Smooth muscle cell (in vitro differentiated cells): ENCODE results near the gene NXPH4. TPM values are rescaled to one million over a fixed set of nuclear protein-coding genes. Genes with fewer than 3 reads are reported as not detected.

Source experiments
- DNase-seq: peaks from one replicate; lab custom pipeline; 2025; ENCODE audit not compliant: unreplicated experiment; lab: John Stamatoyannopoulos, UW
- H2AFZ ChIP-seq: fragments of 200-600 bp; sonication (generic); 2 replicates; pipeline ENCODE4 v1.6.0; 2016; ENCODE audit warnings: antibody characterized with exemption, low read depth, mild to moderate bottlenecking
- H3F3A ChIP-seq: fragments of 200-600 bp; sonication (generic); 2 replicates; pipeline ENCODE4 v1.6.0; 2017; ENCODE audit warnings: antibody characterized with exemption, low read depth
- H3K27ac ChIP-seq: fragments of 200-600 bp; sonication (generic); 2 replicates; pipeline ENCODE4 v1.5.1; 2016; ENCODE audit warnings: low read depth, mild to moderate bottlenecking
- H3K27me3 ChIP-seq: fragments of 200-600 bp; sonication (generic); 2 replicates; pipeline ENCODE4 v1.6.1; 2016; ENCODE audit warnings: low read depth, mild to moderate bottlenecking
- H3K36me3 ChIP-seq: fragments of 200-600 bp; sonication (generic); 2 replicates; pipeline ENCODE4 v1.5.1; 2016; ENCODE audit warnings: low read depth
- H3K4me1 ChIP-seq: fragments of 200-600 bp; sonication (generic); 2 replicates; pipeline ENCODE4 v1.5.1; 2016; ENCODE audit warnings: low read depth
- H3K4me2 ChIP-seq: fragments of 200-600 bp; sonication (generic); 2 replicates; pipeline ENCODE4 v1.6.0; 2016; ENCODE audit warnings: mild to moderate bottlenecking
- H3K4me3 ChIP-seq: fragments of 200-600 bp; sonication (generic); 2 replicates; pipeline ENCODE4 v1.5.1; 2016; ENCODE audit warnings: mild to moderate bottlenecking
- H3K79me2 ChIP-seq: fragments of 200-600 bp; sonication (generic); 2 replicates; pipeline ENCODE4 v1.6.0; 2016; ENCODE audit warnings: low read depth, mild to moderate bottlenecking
- H3K9ac ChIP-seq: fragments of 200-600 bp; sonication (generic); 2 replicates; pipeline ENCODE4 v1.6.0; 2016; ENCODE audit warnings: low read depth
- H3K9me3 ChIP-seq: fragments of 200-600 bp; sonication (generic); replicated peaks from 2 replicates; pipeline ENCODE4 v1.5.1; 2016; ENCODE audit warnings: low read depth
- H4K20me1 ChIP-seq: fragments of 200-600 bp; sonication (generic); 2 replicates; pipeline ENCODE4 v1.6.0; 2016; ENCODE audit warnings: low read depth
- CTCF ChIP-seq: fragments of 200-600 bp; sonication (generic); IDR thresholded peaks from 2 replicates; pipeline ENCODE4 v1.5.1; 2017; ENCODE audit warnings: borderline replicate concordance, mild to moderate bottlenecking, antibody characterized with exemption; ENCODE audit not compliant: insufficient read depth, poor library complexity, severe bottlenecking
- WGBS: methylation state at CpG from one replicate; pipeline ENCODE4 v1.1.7; 2016; ENCODE audit warnings: low lambda C conversion rate; 5-methylcytosine and 5-hydroxymethylcytosine counted together
- polyA plus RNA-seq: library from polyadenylated mRNA; unstranded; fragments of >200 nt; fragmentation: Nextera tagmentation; extraction: Ambion mirVana; gene quantifications from 2 replicates; pipeline ENCODE4 v1.2.1, GENCODE V29; 2016
- total RNA-seq: library from RNA; depleted of rRNA; stranded (reverse); fragments of >200 nt; gene quantifications from 2 replicates; pipeline ENCODE4 v1.2.3, GENCODE V29; 2014

NXPH4 gene
- total and polyA plus RNA-seq, 2 experiments from 2014 or later, result 3.9 to 10.7 TPM

GRCh38 chr12:57211791-57212700, 4.5 kb upstream of the NXPH4 start:
- no peak overlapping the region for H3K4me3 ChIP-seq
- peak overlapping the region; percentile 11 for H3K27ac ChIP-seq
- H3K4me1 ChIP-seq, result peaks cover 6% of the 10 kb centered on the region
- 82% methylated on average over 26 of the region's 27 CpGs for WGBS
- H3K36me3 ChIP-seq, result no peaks in the 10 kb centered on the region
- DNase-seq, result no peak
- H3K9me3 ChIP-seq, result no peaks in the 10 kb centered on the region
- no peaks in the 10 kb centered on the region for H3K79me2 ChIP-seq
- no peak for TF ChIP-seq CTCF
- no peak overlapping the region for H3K9ac ChIP-seq
- H2AFZ ChIP-seq, result no peak overlapping the region
- H3K4me2 ChIP-seq, result no peak overlapping the region
- peaks cover 69% of the 10 kb centered on the region for H4K20me1 ChIP-seq
- H3F3A ChIP-seq, result peaks cover 22% of the 10 kb centered on the region
- peaks cover 22% of the 10 kb centered on the region for H3K27me3 ChIP-seq

- H3K79me2 ChIP-seq, result no peaks in the 10 kb centered on the region
- no peak overlapping the region for H3K27ac ChIP-seq
- peaks cover 67% of the 10 kb centered on the region for H4K20me1 ChIP-seq
- no peak for TF ChIP-seq CTCF
- WGBS, result 85% methylated on average over 7 of the region's 7 CpGs
- no peaks in the 10 kb centered on the region for H3K36me3 ChIP-seq
- H2AFZ ChIP-seq, result no peak overlapping the region
- peaks cover 11% of the 10 kb centered on the region for H3K4me1 ChIP-seq
- H3K27me3 ChIP-seq, result peaks cover 29% of the 10 kb centered on the region
- no peak overlapping the region for H3K4me3 ChIP-seq
- H3F3A ChIP-seq, result peaks cover 22% of the 10 kb centered on the region
- no peaks in the 10 kb centered on the region for H3K9me3 ChIP-seq
- no peak for DNase-seq
- no peak overlapping the region for H3K9ac ChIP-seq
- H3K4me2 ChIP-seq, result no peak overlapping the region
Observed at GRCh38 chr12:57212701-57213057, 3.9 kb upstream of the NXPH4 start.

- no peak overlapping the region for H2AFZ ChIP-seq
Observed at GRCh38 chr12:57213058-57213715, 3.4 kb upstream of the NXPH4 start.

More at GRCh38 chr12:57213058-57213715, 3.4 kb upstream of the NXPH4 start:
- no peak overlapping the region for H3K9ac ChIP-seq
- H3K27me3 ChIP-seq, result peaks cover 34% of the 10 kb centered on the region
- H3K4me1 ChIP-seq, result peaks cover 13% of the 10 kb centered on the region
- H3K4me3 ChIP-seq, result no peak overlapping the region
- peaks cover 22% of the 10 kb centered on the region for H3F3A ChIP-seq
- H3K4me2 ChIP-seq, result no peak overlapping the region
- peak; percentile 71 for DNase-seq
- TF ChIP-seq CTCF, result peak; percentile 87
- H3K36me3 ChIP-seq, result no peaks in the 10 kb centered on the region
- H3K9me3 ChIP-seq, result no peaks in the 10 kb centered on the region
- no peaks in the 10 kb centered on the region for H3K79me2 ChIP-seq
- peak overlapping the region; percentile 58 for H3K27ac ChIP-seq
- WGBS, result 13% methylated on average over 16 of the region's 16 CpGs
- peaks cover 71% of the 10 kb centered on the region for H4K20me1 ChIP-seq
